Mucosa of rectum (tissue), 2 donors: ENCODE results near the gene PBX4.
"Not testable (repeated sequence)": the region's sequence is repeated elsewhere in the genome, so short reads cannot be mapped to it uniquely, and the experiment has no call there.

ENCODE experiments used
- H3K27ac ChIP-seq, 2 donors: one replicate each; pipeline ENCODE4 v1.7.0; 2013; ENCODE audit warnings: inconsistent platforms in 2 of 2, low read depth in 2 of 2, low read length in 2 of 2
- H3K27me3 ChIP-seq, 2 donors: one replicate each; pipeline ENCODE4 v1.7.0; 2013; ENCODE audit warnings: low read length in 2 of 2; ENCODE audit not compliant: control insufficient read depth in 2 of 2, insufficient read depth in 2 of 2
- H3K36me3 ChIP-seq, 2 donors: one replicate each; pipeline ENCODE4 v1.7.0; 2013; ENCODE audit warnings: low read length in 2 of 2; ENCODE audit not compliant: control insufficient read depth in 2 of 2, insufficient read depth in 2 of 2
- H3K4me1 ChIP-seq, 2 donors: one replicate each; pipeline ENCODE4 v1.7.0; 2013; ENCODE audit warnings: low read length in 2 of 2, mild to moderate bottlenecking in 1 of 2; ENCODE audit not compliant: control insufficient read depth in 2 of 2, insufficient read depth in 2 of 2
- H3K4me3 ChIP-seq, 2 donors: one replicate each; pipeline ENCODE4 v1.7.0; 2013; ENCODE audit warnings: low read length in 2 of 2
- H3K9ac ChIP-seq, 2 donors: one replicate each; pipeline ENCODE4 v1.7.0; 2013; ENCODE audit warnings: low read length in 2 of 2, low read depth in 1 of 2, mild to moderate bottlenecking in 1 of 2
- H3K9me3 ChIP-seq, 2 donors: one replicate each; pipeline ENCODE4 v1.7.0; 2013; ENCODE audit warnings: low read length in 2 of 2; ENCODE audit not compliant: control insufficient read depth in 2 of 2
- donor health status: healthy.
- donor health status: Normal muscosa, but diverticular disease.

PBX4 gene

GRCh38 chr19:19626516-19627472 lies 8.3 kb upstream of the PBX4 start:
- peaks cover 4 to 12% of the 10 kb centered on the region in 2 donors for H3K36me3 ChIP-seq
- H3K9ac ChIP-seq = peak overlapping the region in 1 of 2 donors; percentile 85
- H3K27me3 ChIP-seq = no peaks in the 10 kb centered on the region
- H3K4me1 ChIP-seq = peaks cover 7 to 8% of the 10 kb centered on the region in 2 donors
- H3K4me3 ChIP-seq = peak overlapping the region; percentile 76 to 84
- no peak overlapping the region for H3K27ac ChIP-seq
- no peaks in the 10 kb centered on the region for H3K9me3 ChIP-seq

- Histone ChIP-seq H3K9ac (no peak overlapping the region), H3K27ac (no peak overlapping the region), H3K4me3 (no peak overlapping the region), H3K9me3 (no peaks in the 10 kb centered on the region), H3K4me1 (peaks cover 9 to 12% of the 10 kb centered on the region in 2 donors), H3K27me3 (no peaks in the 10 kb centered on the region), H3K36me3 (peaks cover 4 to 6% of the 10 kb centered on the region in 2 donors)
These were observed 5.6 kb upstream of the PBX4 start for GRCh38 chr19:19624032-19624570.

DNA sequence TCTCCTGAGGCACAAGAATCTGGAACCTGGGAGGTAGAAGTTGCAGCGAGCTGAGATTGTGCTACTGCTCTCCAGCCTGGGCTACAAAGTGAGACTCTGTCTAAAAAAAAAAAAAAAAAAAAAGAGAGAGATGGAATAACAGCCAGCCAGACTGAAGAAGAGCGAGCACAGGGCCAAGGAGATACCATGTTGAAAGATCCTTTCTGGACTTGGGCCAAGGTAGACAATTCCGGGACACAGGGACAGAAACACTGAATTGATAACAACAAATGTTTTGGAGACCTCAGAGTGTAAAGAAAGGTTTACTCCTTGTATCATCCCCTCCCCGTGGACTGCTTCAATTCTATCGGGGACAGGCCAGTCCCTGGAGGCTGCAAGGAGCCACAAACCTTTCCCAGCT lies 4.9 kb upstream of the PBX4 start:
- H3K27me3 ChIP-seq = no peaks in the 10 kb centered on the region
- H3K9ac ChIP-seq = no peak overlapping the region
- H3K36me3 ChIP-seq = peaks cover 4 to 6% of the 10 kb centered on the region in 2 donors
- H3K9me3 ChIP-seq = no peaks in the 10 kb centered on the region
- H3K4me1 ChIP-seq = peaks cover 5 to 16% of the 10 kb centered on the region in 2 donors
- H3K27ac ChIP-seq = no peak overlapping the region
- H3K4me3 ChIP-seq = no peak overlapping the region

- H3K36me3 ChIP-seq = peaks cover 4 to 6% of the 10 kb centered on the region in 2 donors
- peaks cover 7 to 12% of the 10 kb centered on the region in 2 donors for H3K4me1 ChIP-seq
- H3K27me3 ChIP-seq = no peaks in the 10 kb centered on the region
- H3K9me3 ChIP-seq = no peaks in the 10 kb centered on the region
- no peak overlapping the region for H3K4me3 ChIP-seq
- no peak overlapping the region for H3K27ac ChIP-seq
- no peak overlapping the region for H3K9ac ChIP-seq
These were observed 1.3 kb upstream of the PBX4 start for GRCh38 chr19:19619849-19620210.

GRCh38 chr19:19619181-19619848 lies 828 bp upstream of the PBX4 start:
- H3K4me3 ChIP-seq = peak overlapping the region; percentile 64 to 70
- H3K36me3 ChIP-seq = peaks cover 4 to 5% of the 10 kb centered on the region in 2 donors
- no peaks in the 10 kb centered on the region for H3K9me3 ChIP-seq
- H3K27me3 ChIP-seq = no peaks in the 10 kb centered on the region
- no peak overlapping the region for H3K9ac ChIP-seq
- H3K27ac ChIP-seq = no peak overlapping the region
- H3K4me1 ChIP-seq = peaks cover 7 to 12% of the 10 kb centered on the region in 2 donors

- no peak overlapping the region for H3K4me3 ChIP-seq
- H3K9me3 ChIP-seq = no peaks in the 10 kb centered on the region
- H3K4me1 ChIP-seq = peaks cover 10 to 19% of the 10 kb centered on the region in 2 donors
These were observed 3.4 kb downstream of the PBX4 start for GRCh38 chr19:19615086-19615485.

GRCh38 chr19:19613506-19613905 lies 5.0 kb downstream of the PBX4 start:
- Histone ChIP-seq H3K4me1 (peaks cover 7 to 11% of the 10 kb centered on the region in 2 donors), H3K4me3 (no peak overlapping the region), H3K27me3 (no peaks in the 10 kb centered on the region), H3K9me3 (no peaks in the 10 kb centered on the region), H3K36me3 (no peaks in the 10 kb centered on the region), H3K27ac (no peak overlapping the region), H3K9ac (no peak overlapping the region)

More at GRCh38 chr19:19615086-19615485, 3.4 kb downstream of the PBX4 start:
- no peak overlapping the region for H3K9ac ChIP-seq
- H3K36me3 ChIP-seq = no peaks in the 10 kb centered on the region
- H3K27me3 ChIP-seq = no peaks in the 10 kb centered on the region
- no peak overlapping the region for H3K27ac ChIP-seq

GRCh38 chr19:19610376-19611202 lies 7.9 kb downstream of the PBX4 start:
- Histone ChIP-seq H3K4me1 (peaks cover 12 to 18% of the 10 kb centered on the region in 2 donors), H3K9me3 (no peaks in the 10 kb centered on the region), H3K27ac (no peak overlapping the region), H3K36me3 (no peaks in the 10 kb centered on the region), H3K9ac (no peak overlapping the region), H3K27me3 (no peaks in the 10 kb centered on the region), H3K4me3 (no peak overlapping the region)

DNA sequence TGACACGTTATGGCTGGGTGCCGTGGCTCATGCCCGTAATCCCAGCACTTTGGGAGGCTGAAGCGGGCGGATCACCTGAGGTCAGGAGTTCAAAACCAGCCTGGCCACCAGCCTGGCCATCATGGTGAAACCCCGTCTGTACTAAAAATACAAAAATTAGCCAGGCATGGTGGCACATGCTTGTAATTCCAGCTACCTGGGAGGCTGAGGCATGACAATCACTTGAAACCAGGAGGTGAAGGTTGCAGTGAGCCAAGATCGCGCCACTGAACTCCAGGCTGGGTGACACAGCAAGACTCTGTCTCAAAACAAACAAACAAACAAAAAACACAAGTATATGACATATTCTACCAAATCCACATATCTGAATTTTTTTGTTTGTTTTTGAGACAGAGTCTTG lies 11.8 kb downstream of the PBX4 start:
- peak overlapping the region in 1 of 2 donors; percentile 39 for H3K9ac ChIP-seq
- not testable (repeated sequence) for H3K4me3 ChIP-seq, H3K36me3 ChIP-seq, H3K27me3 ChIP-seq, H3K9me3 ChIP-seq
- peaks cover 17 to 27% of the 10 kb centered on the region in 2 donors for H3K4me1 ChIP-seq
- H3K27ac ChIP-seq = peak overlapping the region; percentile 83 to 84
